ENCODE results near the gene OSBP2.

OSBP2 gene

DNA sequence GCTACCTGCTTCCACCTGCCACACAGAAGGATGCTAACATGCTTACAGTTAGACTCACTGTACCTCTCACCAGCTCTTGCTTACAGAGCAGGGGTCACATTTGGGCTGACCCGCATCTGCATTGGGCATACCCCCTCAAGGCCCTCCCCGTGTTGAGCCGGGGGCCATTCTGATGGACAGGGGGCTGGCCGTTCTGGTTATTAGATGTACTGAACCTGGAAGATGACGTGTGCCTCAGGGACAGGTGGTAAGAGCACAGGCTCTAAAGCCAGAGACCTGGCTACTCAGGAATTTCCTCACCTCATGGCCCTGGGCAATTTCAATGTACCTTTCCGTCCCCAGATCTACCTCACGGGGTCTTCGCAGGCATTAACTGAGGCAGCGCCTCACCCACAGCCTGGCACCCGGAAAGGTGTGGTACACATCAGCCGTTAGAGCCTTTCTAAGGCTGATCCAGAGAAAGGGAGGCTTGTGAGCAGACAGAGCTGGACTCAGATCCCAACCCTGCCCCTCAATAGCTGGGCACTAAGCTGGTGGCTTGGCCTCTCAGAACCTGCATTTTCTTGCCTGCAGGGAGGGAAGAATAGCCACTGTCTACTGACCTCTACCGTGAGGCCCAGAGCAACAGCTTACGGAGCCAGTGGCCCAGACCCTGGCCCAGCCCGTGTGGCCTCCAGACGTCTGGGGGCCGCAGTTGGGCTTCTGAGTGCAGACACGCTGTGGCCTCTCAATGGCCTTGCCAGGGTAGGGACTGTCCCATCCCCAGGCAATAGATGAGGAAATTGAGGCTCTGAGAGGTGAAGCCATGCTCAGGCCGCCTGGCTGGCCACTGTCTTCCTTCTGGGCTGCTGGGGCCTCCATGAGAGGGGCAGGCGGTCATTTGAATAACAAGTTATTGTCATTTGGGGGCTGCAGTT is 173.3 kb downstream of the OSBP2 start:
- no peak for DNase-seq (ENCODE audit: low read depth, low spot score)

GRCh38 chr22:30868663-30869385 is 174.2 kb downstream of the OSBP2 start:
- peak; percentile 31 for DNase-seq (ENCODE audit: low read depth, low spot score)

GRCh38 chr22:30869667-30870395 is 175.2 kb downstream of the OSBP2 start:
- DNase-seq (ENCODE audit: low read depth, low spot score) = no peak

DNA sequence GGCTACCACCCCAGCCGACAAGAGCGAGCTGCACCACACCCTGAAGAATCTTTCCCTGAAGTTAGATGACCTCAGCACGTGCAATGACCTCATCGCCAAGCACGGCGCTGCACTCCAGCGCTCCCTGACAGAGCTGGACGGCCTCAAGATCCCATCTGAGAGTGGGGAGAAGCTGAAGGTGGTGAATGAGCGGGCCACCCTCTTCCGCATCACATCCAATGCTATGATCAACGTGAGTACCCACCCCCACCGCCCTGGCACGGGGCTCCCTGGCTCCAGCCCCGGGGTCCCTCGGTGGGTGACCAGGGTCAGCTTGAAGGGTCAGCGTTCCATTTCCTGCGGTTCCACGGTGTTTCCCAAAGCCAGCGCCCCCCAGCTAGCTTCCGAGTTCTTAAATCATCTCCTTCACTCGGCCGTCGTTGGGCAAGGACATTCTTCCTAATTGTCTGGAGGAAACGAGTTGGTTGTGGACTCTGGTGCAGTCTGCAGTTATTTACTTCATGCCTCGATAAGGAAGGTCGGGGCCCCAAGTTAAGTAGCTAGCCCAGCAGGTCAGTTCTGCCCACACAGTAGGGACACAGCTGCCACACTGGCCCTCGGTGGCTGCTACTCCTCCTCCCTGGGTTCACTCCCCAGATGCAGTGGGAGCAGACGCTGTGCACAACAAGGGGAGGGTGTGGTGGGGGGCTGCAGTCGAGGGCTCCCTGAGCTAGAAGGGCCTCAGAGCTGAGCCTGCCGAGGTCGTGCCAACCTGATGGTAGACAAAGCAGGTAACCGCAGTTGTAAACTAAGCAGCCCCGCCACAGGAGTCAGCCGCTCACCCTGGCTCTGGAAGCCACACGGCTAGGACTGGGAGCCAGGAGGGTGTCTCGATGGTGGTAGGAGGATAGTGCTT is 176.0 kb downstream of the OSBP2 start:
- DNase-seq (ENCODE audit: low read depth, low spot score) = no peak

GRCh38 chr22:30871391-30872284 is 177.0 kb downstream of the OSBP2 start:
- DNase-seq (ENCODE audit: low read depth, low spot score) = no peak

DNA sequence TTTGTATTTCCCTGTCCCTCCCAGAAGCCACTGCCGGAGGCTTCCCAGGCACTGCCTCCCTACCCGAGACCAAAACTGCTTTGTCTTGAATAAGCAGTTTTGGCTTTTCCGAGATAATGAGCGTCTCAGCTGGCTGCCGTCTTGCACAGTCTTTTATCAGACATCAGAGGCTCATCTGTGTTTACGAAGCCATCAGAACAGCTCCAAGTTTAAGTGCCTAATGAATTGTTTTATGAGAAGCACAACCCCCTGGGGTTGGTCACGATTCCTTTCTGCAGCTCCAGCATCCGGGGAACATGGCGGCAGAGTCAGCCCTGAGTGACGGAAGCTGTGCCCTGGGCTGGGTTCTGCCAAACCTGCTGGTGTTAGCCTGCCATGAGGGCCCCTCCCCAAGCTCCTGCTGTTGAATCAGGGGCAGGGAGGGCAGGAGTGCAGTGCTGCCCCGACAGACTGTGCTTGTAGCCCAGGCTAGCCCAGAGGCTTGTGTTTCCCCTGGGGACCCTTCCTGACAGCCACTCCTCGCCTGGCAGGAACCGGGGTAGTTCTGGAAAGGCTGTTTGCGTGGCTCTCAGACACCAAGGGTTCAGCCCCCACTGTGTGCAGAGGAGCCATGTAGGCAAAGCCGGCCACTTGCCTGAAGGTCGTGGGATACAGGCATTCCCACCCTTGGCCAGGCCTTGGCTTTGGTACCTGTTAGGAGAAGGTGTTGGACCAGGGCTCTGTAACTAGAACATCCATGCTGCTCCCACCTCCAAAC is 177.8 kb downstream of the OSBP2 start:
- DNase-seq (ENCODE audit: low read depth, low spot score) = no peak

GRCh38 chr22:30873086-30873650 is 178.5 kb downstream of the OSBP2 start:
- no peak for DNase-seq (ENCODE audit: low read depth, low spot score)

DNA sequence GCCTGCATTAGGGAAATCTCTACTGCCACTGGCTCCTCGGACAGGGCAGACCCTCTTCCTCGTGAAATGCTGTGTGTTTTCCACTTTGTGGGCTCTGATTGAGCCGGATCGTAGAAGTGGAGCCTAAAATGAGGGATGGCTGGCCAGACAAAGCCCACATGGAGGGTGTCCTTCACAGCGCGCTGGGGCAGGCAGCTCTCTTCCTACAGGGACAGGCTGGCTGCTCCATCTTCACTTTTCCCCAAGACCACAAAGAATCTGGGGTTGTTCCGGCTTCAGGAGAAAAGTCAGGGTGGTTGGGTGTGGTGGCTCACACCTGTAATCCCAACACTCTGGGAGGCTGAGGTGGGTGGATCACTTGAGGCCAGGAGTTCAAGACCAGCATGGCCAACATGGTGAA is 179.0 kb downstream of the OSBP2 start:
- no peak for DNase-seq (ENCODE audit: low read depth, low spot score)

- DNase-seq (ENCODE audit: low read depth, low spot score) = no peak
Observed at GRCh38 chr22:30874431-30875370, 180.0 kb downstream of the OSBP2 start.

DNA sequence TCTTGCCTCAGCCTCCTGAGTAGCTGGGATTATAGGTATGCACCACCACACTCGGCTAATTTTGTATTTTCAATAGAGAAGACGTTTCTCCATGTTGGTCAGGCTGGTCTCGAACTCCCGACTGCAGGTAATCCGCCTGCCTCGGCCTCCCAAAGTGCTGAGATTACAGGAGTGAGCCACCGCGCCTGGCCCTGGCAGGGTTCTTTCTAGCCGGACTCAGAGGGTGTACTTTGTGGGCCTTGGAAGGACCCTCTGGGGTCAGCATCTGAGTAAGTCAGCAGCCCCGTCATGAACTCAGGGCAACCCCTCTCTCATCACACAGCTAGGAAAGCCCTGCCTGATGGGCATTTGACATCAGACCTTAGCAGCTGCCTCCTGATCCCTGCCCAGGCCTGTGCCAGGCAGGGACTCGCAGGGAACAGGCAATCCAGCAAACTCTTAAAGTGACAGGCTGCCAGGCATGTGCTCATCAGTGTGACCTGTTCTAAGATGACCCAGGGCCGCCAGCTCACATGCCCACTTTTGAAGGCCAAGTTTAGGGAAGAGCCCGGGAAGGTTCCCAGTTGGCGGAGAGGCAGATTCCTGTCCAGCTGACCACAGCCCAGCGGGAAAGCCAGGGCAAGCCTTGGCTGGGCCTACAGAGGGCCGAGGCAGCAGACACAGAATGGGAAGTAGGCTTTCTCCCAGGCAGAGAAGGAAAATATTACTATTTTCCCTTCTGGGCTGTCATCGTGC is 181.0 kb downstream of the OSBP2 start:
- peak; percentile 24 for DNase-seq (ENCODE audit: low read depth, low spot score)

DNA sequence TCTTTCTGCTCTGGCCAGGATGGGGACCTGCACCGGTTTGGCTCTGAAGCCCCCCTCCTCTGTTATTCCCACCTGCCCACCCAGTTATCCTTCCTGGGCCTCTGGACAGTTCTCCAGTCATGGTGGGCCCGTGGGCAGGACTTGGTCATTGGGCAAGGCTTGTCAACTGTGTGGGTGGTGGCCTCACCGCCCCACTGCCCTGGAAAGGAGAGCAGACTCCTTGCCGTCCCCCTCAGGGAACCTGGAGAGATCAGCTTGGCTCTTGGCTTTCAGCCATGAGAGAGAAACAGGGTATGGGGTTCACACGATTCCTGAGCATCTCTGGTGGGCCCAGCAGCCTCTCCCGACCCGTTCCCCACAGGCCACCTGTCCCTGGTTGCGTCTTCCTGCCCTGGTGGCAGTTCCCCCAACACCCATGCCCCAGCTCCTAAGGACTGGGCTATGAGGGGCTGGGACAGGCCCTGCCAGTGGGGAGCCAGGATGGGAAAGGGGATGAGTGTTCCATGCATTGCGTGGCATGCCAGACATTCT is 181.6 kb downstream of the OSBP2 start:
- DNase-seq (ENCODE audit: low read depth, low spot score) = no peak

DNA sequence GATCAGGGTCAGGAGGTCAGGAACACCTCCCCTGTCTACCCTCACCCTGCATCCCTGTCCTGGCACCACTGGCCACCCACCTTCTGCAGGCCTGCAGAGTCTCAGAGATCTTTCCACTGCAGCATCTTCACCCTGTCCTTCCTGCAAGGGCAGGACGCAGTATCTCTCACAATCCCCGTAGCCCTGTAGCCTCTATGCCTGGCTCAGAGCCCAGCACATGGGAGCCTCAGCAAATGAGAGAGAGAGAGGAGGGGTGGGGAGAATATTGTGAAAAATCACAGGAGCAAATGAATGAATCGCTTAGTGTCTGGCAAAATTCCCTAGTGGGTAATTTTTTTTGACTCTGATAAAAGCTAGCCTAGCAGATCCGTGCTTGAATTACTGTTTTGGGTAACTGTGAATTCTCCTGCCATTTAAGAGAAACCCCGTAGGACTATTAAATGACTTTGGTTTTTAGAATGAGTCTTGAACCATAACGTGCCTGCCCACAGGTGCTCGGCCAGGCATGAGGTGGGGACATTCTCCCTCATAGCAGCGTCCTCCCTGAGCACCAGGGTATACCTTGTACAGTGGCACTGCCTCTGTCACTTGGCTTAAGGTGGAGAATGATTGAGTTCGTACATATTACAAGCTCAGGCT is 182.4 kb downstream of the OSBP2 start:
- peak; percentile 63 for DNase-seq (ENCODE audit: low read depth, low spot score)

DNA sequence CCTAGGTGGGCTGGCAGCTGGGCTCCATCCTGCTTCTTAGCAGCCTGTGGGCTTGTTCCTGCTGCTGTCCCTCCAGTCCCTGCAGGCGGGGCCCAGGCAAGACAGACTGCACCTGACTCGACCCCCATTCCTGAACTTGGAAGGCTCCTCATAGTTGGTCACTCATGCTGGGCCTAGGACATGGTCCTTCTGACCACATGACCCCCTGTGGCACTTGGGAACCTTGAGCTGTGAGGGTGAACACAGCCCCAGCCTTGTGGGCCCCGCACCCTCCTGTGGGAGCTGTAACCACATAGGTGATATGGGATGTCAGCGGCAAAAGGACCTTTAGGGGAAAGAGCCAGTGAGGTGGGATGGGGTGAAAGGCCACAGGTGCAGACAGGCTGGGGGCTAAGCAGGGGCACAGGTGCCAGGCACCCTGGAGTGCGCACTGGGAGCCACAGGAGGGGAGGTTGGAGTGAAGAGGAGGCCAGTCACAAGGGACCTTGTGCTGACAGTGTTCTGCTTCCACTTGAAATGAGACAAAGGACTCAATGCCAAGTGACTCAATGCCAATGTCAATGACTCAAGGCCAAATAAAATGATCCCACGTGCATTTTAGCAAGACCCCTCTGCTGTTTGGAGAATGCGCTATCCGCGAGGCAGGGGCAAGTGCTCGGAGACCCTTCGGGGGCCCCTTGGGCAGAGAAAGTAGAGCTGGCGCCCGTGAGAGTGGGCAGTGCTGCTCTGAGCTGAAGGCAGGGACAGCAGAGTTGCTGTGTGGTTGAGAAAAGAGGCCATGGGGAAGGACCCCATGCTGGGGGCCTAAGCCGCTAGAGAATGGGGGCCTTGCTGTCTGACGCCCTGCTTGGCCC is 183.2 kb downstream of the OSBP2 start:
- DNase-seq (ENCODE audit: low read depth, low spot score) = no peak

DNA sequence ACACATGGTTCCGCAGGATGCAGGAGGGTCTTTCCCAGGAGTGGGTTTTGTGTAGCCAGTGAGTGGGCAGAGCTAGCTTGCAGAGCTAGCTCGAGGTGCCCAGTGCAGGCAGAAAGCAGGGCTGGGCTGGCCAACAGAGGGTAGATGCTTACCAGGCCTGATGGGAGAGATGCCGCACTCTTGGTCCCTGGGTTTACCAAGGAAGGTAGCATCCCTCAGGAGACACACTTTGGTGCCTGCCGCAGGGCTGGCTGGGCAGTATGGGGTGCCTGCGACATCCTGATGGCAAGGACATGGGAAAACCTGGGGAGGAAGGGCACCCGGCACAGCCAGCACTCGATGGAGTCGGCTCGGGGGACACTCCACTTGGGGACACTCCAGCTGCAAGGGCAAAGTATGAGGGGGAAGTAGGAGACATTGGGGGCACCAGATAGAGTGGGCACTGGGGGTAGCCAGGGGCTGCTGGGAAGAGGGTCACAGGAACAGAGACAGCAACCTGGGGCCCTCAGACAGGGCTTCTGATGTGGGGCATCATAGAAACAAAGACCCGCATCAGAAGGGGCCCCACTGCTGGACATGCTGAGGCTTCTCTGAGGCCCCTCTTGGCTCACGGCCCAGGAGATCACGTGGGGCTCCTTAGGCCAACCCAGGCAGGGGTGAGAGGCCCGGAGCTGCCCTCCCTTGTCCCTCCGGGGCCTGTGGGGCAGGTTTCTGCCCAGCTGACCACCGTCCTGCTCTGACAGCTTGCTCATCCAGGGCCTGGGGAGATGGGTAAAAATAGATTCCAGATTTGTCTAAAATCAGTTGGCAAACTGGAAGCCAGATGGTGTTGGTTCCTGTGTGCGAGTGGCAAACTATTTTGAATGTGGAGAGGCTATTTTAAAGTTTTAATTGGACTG is 184.1 kb downstream of the OSBP2 start:
- no peak for DNase-seq (ENCODE audit: low read depth, low spot score)

- DNase-seq (ENCODE audit: low read depth, low spot score) = no peak
Observed at GRCh38 chr22:30879415-30879797, 184.7 kb downstream of the OSBP2 start.
